Testis (tissue), 2 donors: Measurements from ENCODE around the gene DBNDD2.

Experiments used
- POLR2A ChIP-seq: fragments of 450-650 bp; IDR thresholded peaks from one replicate; pipeline ENCODE4 v1.6.1; 2017; ENCODE audit warnings: antibody characterized with exemption, mild to moderate bottlenecking, moderate library complexity
- TF ChIP-seq, protein P1 (sequence below), 3 experiments: fragments of 450-650 bp in 2 of 3; fragments of 200-600 bp in 1 of 3; sonication (generic) in 1 of 3; IDR thresholded peaks; one replicate each; pipeline ENCODE4 v1.5.1; 2016 to 2019; ENCODE audit warnings: antibody characterized with exemption in 3 of 3, mild to moderate bottlenecking in 2 of 3, moderate library complexity in 1 of 3

DNA sequence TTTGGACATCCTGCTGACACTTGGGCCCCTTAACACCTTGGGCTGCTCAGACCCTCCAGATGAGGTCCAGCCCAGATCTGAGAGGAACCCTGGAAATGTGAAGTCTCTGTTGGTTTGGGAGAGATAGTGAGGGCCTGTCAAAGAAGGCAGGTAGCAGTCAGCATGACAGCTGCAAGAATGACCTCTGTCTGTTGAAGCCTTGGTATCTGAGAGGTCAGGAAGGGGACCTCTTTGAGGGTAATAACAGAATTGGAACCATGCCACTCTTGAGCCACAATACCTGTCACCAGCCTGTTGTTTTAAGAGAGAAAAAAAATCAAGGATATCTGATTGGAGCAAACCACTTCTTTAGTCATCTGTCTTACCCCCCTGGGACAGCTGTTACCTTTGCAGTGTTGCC, 41.0 kb upstream of the DBNDD2 start:
- TF ChIP-seq, protein P1, sequence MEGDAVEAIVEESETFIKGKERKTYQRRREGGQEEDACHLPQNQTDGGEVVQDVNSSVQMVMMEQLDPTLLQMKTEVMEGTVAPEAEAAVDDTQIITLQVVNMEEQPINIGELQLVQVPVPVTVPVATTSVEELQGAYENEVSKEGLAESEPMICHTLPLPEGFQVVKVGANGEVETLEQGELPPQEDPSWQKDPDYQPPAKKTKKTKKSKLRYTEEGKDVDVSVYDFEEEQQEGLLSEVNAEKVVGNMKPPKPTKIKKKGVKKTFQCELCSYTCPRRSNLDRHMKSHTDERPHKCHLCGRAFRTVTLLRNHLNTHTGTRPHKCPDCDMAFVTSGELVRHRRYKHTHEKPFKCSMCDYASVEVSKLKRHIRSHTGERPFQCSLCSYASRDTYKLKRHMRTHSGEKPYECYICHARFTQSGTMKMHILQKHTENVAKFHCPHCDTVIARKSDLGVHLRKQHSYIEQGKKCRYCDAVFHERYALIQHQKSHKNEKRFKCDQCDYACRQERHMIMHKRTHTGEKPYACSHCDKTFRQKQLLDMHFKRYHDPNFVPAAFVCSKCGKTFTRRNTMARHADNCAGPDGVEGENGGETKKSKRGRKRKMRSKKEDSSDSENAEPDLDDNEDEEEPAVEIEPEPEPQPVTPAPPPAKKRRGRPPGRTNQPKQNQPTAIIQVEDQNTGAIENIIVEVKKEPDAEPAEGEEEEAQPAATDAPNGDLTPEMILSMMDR (IDR thresholded peaks at IDR 0.05): no peak
- no peak for TF ChIP-seq POLR2A
